Stimulated activated CD4-positive, alpha-beta T cell treated with anti-CD3 and anti-CD28 coated beads, Interleukin-2, amount 100 ng/mL, for 24 hours (primary cell): ENCODE measurements around the gene GPR32.
"Not testable (repeated sequence)": the region's sequence is repeated elsewhere in the genome, so short reads cannot be mapped to it uniquely, and the experiment has no call there.

Experiments used
- DNase-seq, 2 donors: peaks; one replicate each; pipeline ENCODE4 v3.0.0-alpha.2; 2020

The GPR32 gene

GRCh38 chr19:50804420-50805272 is 34.4 kb downstream of the GPR32 start:
- peak; percentile 99 for DNase-seq

DNA sequence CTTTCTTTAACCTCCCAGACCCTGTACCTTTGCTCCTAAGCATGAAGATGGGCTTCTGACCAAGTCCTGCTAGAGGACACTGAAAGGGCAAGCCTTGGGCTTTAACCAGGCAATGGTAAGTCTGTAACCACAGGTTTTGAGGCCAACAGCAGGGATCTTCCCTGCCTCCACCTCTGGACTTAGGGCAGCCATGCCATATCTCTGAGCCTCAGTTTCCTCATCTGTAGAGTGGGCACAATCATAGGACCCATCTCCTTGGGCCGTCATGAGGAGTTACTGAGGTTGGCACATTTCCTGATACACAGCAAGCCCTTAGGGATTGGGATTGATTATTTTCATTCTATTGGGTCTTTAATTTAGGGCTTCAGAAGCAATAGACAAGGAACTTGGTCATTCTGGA is 38.6 kb downstream of the GPR32 start:
- no peak for DNase-seq

GRCh38 chr19:50811622-50812238 is 41.5 kb downstream of the GPR32 start:
- DNase-seq, result not testable (repeated sequence)

DNA sequence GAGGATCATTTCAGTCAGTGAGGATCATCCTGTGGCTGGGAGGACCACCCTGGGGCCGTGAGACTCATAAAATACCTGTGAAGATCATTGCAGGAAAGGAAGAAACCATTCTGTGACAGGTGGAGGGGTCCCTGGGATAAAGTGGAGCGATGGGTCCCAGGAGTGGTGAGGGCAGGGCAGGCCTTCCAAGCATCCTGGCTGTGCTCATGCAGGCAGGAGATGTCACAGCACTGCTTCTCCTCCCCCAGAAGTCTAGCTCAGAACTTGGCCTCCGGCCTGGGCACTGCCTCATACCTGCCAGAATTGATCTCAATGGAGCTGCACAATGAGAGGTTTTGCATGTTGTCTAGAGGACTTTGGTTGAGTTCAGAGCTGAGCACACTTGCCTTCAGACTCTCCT is 42.2 kb downstream of the GPR32 start:
- no peak for DNase-seq

GRCh38 chr19:50814883-50815282 is 44.6 kb downstream of the GPR32 start:
- DNase-seq, result no peak

DNA sequence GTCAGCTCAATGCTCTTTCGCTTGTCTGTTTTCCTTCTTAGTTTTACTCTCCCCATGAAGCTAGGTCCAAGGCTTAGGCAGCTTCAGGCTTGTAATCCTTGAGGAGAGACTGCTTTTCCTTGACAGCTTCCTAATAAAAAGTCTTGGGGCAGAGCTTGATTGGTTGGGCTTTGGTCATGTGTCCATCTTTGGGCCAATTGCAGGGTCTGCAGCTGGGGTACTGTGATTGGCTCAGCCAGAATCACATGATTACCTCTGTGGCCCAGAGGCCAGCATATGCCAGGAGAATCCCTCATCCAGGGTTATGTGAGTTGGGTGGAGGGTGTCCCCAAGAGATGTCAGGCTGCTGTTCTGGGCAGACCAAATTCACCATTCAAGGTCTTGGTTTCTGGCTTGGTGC is 45.2 kb downstream of the GPR32 start:
- no peak for DNase-seq

- peak; percentile 61 to 77 for DNase-seq
These were observed 47.9 kb downstream of the GPR32 start for GRCh38 chr19:50817941-50818858.

GRCh38 chr19:50818859-50819472 is 48.7 kb downstream of the GPR32 start:
- DNase-seq, result no peak

DNA sequence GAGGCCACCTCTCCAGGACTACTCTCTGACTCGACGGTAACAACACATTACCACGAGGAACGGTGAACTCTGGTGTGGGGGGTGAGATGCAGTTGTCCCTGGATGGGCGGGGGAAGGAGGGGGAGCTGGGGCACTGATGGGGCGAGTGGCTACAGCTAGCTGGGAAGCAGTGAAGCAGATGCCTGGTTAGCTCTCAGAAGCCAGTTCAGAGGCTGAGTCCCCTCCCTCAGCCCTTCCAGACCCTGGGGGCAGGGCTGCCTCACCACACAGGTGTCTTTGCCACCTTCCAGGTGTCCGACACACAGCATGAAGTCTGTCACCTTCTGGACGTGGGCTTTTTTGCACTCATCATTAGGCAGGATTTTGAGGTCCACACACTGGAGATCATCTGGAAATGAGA is 49.4 kb downstream of the GPR32 start:
- DNase-seq, result no peak

- DNase-seq, result no peak
These were observed 49.8 kb downstream of the GPR32 start for GRCh38 chr19:50820086-50820485.

DNA sequence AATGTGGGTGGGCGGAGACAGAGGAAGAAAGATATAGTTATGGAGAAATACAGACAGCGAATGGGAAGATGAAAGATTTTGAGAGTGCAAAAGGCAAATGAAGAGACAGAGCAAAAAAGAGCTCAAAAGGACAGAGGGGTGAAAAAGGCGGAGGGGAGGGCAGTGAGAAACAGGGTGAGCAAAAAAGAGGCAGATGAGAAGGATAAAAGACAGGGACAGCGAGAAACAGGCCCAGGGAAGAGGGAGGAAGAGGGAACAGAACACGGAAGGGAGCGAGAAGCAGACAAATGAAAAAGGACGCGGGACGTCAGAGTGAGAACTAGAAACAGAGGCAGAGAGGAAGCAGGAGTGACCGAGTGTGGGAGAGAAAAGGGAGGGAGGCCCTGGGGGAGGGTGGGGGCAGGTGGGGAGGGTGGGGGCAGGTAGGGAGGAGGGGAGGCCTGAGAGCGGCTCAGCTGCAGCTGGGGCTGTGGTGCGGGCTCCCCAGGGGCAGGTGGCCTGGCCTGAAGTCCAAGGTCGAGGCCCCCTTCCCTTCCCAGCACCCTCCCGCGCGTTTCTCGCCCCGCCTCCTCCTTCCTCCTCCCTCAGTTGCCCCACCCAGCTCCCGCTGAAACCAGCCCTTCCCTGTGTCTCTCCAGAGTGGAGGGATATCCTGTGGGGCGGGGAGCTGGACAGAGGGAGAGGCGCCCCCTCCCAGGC is 50.4 kb downstream of the GPR32 start:
- no peak for DNase-seq

DNA sequence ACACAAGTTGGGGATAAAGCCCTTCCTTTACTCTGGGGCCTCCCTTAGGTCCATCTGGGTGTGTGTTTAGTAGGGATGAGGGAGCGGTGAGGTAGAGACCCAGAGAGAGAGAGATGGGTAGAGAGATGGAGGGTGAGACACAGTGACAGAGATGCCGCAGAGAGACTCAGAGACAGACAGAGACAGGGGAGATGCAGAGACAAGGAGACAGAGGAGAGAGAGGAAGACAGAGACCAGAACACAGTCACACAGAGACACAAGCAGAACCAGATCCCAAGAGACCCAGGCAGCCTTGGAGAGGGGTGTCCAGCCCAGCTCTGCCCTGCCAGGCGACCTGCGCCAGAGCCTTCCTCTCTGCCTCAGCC is 51.0 kb downstream of the GPR32 start:
- DNase-seq, result no peak
